GM19455 (cell line): ENCODE results near the gene STRA8.

Source experiments
- ATAC-seq: cut with Tn5 transposase; IDR thresholded peaks from one replicate; pipeline ENCODE4 v1.9.1; 2021; ENCODE audit not compliant: unreplicated experiment

The STRA8 gene

GRCh38 chr7:135236727-135237126 lies 3.1 kb downstream of the STRA8 start:
- ATAC-seq = peak; percentile 68

DNA sequence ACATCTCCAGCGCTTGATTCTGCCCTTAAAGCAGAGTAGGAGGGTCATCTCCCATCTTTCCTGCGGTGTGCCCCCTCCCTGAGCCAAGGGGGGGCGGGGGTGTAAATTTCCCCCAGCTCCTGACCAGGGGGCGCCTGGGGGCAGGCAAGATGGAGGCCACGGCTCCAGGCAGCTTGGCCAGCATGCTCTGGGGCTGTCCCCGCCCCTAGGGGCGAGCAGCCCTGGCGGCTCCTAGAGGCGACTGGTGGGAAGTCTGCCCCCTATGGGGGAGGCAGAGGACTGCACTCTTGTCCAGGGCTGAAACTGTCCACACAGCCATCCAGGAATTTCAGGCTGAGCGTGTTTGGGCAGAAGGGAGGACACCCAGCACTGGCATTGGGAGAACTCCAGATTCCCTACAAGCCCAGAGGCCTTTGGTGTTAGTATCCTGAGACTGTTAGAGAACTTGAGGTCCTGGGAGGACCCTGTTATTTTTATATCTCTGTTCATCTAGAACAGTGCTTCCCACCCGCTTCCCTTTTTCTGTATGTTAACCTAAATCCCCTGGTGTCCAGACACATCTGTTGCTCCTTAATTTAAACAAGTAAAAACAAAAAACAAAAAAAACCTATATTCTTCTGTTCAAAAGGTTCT lies 4.6 kb downstream of the STRA8 start:
- ATAC-seq = no peak

- no peak for ATAC-seq
Measured at GRCh38 chr7:135239263-135239662, 5.6 kb downstream of the STRA8 start.

- ATAC-seq = no peak
Measured at GRCh38 chr7:135240441-135240840, 6.8 kb downstream of the STRA8 start.

GRCh38 chr7:135242096-135242684 lies 8.6 kb downstream of the STRA8 start:
- ATAC-seq = no peak

DNA sequence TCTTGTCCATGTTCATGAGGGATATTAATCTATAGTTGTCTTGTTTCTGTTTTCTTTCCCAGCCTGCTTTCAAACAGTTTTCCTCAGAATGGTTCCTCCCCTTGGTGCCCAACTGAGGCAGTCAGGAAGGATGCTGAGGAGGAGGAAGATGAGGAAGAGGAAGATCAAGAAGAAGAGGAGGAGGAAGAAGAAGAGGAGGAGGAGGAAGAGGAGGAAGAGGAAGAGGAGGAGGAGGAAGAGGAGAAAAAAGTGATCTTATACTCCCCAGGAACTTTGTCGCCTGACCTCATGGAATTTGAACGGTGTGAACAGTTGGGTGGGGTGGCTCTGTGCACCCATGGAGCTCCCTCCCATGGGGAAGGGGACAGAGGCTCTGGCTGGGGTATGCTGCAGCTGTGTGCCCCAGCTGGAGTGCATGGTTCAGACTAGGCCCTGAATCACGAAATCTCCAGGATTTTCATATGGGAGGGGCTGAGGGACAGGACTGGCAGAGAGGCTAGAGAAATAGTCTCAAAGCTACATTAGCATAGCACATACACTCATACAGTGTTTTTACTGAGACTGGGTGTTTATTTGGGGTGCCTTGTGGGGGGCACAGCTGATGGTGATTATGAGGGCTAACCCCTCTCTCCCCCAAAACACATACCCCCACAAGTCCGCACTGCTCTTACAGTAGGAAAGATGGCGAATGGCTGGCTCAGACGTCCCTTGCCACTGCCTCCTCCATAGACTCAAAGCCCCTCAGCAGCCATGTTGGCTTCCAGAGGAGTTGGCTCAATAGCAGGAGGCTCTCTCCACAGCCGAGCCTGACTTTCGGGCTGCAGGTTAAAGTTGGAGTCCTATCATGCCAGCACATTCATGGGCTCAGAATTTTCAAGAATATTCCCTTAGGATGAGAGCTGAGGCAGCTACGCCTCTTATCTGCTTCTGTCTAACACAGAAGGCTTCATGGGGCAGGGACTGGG lies 11.9 kb downstream of the STRA8 start:
- ATAC-seq = no peak

DNA sequence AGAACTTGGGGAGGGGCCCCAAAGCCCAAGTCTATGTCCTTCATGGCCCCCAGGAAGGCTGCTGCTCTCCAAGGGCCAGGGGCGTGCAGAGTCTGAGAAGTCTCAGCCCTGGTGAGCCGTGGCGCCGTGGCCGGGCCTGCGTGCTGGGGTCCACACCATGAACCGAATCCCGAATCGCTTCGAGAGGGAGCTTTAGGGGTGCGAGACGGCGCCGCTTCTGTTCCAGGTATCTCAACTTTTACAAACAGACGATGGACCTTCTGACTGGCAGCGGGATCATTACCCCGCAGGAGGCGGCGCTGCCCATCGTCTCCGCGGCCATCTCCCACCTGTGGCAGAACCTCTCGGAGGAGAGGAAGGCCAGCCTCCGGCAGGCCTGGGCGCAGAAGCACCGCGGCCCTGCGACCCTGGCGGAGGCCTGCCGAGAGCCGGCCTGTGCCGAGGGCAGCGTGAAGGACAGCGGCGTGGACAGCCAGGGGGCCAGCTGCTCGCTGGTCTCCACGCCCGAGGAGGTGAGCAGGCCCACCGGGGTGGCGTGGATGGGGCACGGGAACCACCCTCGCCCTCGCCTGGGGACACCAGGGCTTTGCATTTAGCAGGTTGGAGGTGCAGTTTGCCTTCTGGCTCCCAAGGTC lies 12.7 kb downstream of the STRA8 start:
- ATAC-seq = no peak

DNA sequence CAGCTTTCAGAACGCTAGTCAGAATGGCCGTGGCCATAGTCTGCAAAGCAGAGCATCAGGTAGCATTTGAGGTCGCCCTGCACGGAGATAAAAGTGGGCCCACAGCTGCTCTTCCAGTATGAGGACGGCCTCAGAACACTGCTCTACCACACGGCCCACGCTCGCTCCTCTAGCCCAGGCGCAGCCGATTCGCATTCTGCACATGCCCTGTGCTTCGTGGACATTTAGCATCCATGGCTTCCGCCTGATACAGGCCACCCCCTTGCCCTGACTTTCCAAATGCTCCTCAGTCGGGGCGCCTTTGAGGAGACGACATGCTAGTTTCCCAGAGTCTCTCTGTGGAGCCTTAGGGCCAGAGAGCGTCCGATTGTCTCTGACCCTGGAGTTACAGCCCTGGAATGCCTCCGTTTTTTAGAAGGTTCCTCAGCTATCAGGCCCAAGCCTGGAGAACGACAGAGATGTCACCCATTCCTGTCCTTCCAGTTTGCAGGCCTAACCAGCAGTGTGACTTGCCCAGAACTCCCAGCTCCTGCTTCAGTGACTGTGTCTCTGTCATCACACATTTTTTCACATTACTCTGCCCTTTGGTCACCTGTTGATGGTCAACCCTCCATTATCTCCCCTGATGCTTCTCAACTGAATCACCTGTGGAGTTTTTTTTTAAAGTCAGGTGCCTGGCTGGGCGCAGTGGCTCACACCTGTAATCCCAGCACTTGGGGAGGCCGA lies 14.3 kb downstream of the STRA8 start:
- ATAC-seq = no peak

DNA sequence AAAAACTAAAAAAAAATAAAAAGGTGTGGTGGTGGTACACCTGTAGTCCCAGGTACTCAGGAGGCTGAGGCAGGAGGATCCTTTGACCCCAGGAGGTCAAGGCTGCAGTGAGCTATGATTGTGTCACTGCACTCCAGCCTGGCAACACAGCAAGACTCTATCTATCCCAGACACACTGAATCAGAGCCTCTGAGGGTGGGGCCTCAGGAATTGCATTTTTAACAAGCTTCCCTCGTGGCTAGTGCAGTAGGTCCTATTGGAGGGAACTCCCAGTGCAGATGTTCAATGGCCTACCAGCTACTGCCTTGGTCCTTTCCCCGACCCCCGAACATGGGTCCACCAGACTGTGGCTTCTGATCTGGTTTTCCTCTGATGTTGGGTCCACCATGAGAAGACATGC lies 14.9 kb downstream of the STRA8 start:
- no peak for ATAC-seq

GRCh38 chr7:135251496-135252391 lies 18.1 kb downstream of the STRA8 start:
- ATAC-seq = no peak

- ATAC-seq = no peak
Measured at GRCh38 chr7:135253851-135254771, 20.5 kb downstream of the STRA8 start.

DNA sequence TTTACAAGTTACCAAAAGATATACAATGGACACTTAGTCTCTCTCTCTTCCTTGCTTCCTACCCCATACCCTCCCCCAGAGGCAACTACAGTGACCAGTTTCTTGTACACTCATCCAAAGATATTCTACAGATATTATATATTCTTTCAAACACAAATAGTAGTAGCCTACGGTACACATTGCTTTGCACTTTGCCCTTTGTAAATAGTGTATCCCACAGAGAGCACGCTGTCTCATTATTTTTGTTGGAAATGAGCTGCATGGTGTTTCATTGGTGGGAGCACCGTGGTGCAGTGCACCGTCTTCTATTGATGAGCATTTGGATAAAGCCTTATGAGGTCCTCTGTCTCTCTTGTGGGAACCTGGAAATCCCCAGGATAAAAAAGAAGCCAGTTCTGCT lies 24.2 kb downstream of the STRA8 start:
- no peak for ATAC-seq

- ATAC-seq = no peak
Measured at GRCh38 chr7:135258585-135258984, 24.9 kb downstream of the STRA8 start.

DNA sequence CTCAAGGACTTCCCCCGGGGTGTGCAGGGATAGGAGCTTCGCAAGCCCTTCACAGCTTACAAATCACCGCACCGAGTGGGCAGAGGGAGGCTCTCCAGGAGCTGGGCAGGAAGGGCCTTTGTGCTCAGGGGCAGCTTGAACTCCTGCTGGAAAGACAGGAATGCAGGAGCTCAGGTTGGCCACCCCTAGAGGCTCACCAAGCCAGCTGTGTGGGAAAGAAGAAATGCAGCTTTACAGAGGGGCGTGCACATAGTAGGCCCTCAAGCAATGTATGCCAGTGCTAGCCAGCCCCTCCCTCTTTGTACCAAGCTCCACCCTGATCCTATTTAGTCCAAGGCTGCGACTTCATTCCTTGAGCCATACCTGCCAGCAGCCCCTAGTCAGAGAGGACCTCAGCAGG lies 26.1 kb downstream of the STRA8 start:
- no peak for ATAC-seq

DNA sequence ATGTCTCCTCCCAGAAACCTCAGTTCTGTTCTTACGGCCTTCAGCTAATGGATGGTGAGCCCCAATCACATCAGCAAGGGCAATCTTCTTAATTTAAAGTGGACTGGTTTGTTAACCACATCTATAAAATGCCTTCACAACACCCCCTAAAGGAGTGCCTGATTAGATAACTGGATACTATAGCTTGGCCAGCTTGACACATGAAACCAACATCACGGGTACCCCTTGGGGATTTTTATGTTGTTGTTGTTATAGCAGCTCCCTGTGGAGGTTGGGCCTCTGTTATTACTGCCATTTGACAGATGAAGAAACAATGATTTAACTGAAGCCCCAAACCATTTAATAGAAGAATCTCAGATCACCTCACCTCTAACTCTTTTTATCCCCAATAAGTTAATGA lies 26.8 kb downstream of the STRA8 start:
- no peak for ATAC-seq

GRCh38 chr7:135260930-135261721 lies 27.5 kb downstream of the STRA8 start:
- no peak for ATAC-seq

GRCh38 chr7:135262623-135263320 lies 29.1 kb downstream of the STRA8 start:
- no peak for ATAC-seq
